GM18507 (cell line): ENCODE data around the gene PYDC2.

ENCODE experiments used
- DNase-seq: peaks from one replicate; pipeline ENCODE4 v3.0.0; 2011; ENCODE audit warnings: low read depth; ENCODE audit not compliant: insufficient read length; ENCODE audit errors: extremely low spot score
- FAIRE-seq: peaks from 2 replicates; lab custom pipeline; 2011; peaks lifted over from hg19 to GRCh38; lab: Jason Lieb, UNC

The PYDC2 gene

DNA sequence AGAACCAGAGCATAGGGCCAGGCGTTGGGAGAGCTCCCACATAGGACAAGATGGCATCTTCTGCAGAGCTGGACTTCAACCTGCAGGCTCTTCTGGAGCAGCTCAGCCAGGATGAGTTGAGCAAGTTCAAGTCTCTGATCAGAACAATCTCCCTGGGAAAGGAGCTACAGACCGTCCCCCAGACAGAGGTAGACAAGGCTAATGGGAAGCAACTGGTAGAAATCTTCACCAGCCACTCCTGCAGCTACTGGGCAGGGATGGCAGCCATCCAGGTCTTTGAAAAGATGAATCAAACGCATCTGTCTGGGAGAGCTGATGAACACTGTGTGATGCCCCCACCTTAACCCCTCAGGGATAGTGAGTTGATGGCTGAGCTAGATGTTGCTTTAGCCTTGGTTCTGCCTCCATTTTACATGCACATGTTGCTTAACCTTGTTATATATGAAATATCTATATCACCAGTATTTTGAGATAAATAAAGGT lies at the start of gene PYDC2:
Gene PYDC2 (plus strand): TSS at position 51 of the 483 bp plus-strand sequence. CDS start 0 bp downstream, at position 51.
- DNase-seq (no peak), FAIRE-seq (no peak)

DNA sequence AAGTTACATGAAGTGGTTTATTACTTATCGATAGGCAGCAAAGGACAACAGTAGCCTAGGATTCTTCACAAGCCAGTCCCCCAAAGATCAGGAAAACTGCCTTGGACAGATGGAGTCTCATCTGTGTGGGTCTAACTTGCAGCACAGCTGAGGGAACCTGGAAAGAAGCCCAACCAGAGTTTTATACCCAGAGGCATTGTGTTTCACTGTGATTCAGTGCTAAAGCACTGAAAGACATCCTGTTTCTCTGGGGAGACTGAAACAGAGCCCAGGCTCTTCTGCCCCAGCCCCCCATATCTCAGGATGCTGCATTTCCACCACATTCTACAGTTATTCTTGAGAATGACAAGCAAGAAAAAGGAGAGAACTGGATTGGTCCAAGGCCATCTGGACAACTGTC lies 48.2 kb upstream of the PYDC2 start:
- DNase-seq (no peak), FAIRE-seq (no peak)

DNA sequence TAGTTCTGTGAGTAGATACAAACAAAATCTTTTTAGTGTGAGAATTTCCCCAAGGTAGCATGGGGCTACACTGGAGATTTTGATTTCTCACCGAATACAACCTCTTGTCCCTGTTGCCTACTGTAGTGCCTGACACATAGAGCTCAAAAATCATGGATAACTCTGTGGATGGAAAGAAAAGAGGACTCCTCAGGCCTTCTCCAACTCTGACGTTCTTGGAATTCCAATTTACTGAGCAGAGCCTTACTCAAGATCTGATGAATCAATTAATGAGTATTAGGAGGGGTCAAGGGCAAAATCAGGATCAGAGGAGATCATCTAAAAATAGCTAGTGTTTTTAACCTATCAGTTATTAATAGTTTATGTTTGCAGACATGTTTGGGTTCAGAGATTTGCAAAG lies 46.7 kb upstream of the PYDC2 start:
- FAIRE-seq (no peak), DNase-seq (no peak)

DNA sequence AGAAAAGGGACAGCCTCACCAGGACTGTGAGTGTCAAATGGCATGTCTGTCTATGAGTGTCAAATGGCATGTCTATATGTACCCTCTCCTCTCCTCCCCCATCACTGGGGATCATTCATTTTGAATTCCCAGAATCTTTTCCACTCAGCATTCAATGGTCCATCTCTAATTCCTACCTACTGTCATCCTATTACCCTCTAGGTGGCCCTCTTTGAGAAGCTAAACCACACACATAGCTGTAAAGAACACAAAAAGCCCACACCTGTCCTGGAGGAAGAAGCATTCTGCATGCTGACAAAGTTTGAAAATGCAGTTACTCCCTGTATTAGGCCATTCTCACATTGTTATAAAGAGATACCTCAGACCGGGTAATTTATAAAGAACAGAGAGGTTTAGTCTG lies 46.2 kb upstream of the PYDC2 start:
- FAIRE-seq (no peak), DNase-seq (no peak)

DNA sequence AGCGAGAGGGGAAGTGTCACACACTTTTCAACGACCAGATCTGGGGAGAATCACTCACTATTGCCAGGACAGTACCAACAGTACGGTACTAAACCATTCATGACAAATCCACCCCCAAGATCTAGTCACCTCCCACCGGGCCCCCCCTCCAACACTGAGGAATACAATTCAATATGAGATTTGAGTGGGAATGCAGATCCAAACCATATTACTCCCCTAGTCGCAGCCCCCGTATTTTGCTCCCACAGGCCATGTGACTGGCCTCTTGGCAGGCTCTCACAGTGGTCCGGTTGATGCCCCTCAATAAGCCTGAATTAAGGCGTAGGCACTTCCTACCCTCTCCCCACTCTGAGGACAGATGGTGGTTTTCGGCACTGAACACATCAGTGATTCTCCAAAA lies 45.4 kb upstream of the PYDC2 start:
- DNase-seq (no peak), FAIRE-seq (no peak)

DNA sequence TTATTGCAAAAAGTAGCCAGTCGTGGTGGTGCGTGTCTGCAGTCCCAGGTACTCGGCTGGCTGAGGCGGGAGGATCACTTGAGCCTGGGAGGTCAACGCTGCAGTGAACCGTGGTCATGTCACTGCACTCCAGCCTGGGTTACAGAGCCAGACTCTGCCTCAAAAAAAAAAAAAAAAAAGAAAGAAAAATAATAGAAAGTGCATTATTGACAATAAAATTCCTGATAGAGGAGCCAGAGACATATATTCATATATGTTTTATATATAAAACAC lies 43.6 kb upstream of the PYDC2 start:
- FAIRE-seq = no peak
- DNase-seq = no peak

DNA sequence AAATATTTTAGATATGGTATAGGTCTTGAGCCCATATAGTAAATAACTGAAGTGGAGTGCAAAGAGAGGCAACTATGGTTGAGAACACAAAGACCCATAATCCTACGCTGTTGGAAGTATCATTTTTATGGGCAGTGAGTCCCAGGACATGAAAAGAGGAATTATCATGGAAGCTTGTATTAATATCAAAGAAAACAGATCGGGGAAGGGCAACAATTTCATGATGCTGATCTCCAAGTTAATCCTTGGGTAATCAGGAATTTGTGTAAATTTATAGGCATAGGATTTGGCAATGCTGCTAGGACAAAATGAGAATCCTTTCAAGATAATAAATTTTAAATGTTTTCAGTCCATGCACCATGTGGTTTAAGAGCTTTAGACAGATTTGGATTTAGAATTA lies 40.2 kb upstream of the PYDC2 start:
- DNase-seq (no peak), FAIRE-seq (no peak)

DNA sequence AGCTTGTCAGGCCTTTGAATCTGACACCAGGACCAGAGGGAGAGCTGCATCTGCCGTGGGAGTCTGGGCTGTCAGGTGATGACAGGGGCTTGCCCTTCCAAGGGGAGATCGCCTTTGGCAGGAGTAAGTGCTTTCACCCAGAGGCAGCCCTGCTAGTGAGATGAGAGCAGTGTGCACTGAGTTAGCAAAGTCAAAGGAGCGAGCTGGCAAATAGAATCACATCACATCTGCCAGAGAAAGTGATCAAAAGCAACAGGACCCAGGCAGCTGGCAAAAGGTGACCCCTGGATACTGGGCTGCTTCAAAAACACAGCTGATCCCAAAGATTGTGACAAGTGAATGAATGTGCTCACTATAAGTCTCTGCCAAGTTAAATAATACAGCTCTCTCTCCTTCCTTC lies 36.1 kb upstream of the PYDC2 start:
- no peak for DNase-seq
- FAIRE-seq = no peak

DNA sequence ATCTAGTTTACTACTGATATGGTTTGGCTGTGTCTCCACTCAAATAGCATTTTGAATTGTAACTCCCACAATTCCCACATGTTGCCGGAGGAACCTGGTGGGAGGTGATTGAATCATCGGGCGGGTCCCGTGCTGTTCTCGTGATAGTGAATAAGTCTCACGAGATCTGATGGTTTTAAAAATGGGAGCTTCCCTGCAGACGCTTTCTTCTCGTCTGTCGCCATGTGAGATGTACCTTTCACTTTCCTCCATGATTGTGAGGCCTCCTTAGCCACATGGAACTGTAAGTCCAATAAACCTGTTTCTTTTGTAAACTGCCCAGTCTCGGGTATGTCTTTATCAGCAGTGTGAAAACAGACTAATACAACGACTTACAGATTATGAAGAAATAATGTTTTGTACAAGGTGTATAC lies 35.6 kb upstream of the PYDC2 start:
- DNase-seq = no peak
- no peak for FAIRE-seq

DNA sequence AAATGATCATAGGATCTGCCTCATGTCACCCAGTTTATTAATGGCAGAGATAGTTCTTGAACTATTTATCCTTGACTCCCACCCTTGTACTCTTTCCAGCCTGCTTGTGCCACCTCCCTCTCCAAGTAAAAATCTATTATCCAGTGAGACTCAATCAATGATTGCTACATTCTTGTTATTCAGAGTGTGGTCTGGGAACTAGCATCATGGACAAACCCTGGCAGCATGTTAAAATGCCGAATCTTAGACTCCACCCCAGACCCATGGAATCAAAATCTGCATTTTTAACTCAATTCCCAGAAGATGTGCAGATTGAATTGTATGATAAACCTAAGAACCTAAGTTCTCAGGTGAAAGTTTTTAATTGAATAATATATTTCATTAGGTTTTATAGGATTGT lies 34.7 kb upstream of the PYDC2 start:
- DNase-seq (no peak), FAIRE-seq (no peak)

DNA sequence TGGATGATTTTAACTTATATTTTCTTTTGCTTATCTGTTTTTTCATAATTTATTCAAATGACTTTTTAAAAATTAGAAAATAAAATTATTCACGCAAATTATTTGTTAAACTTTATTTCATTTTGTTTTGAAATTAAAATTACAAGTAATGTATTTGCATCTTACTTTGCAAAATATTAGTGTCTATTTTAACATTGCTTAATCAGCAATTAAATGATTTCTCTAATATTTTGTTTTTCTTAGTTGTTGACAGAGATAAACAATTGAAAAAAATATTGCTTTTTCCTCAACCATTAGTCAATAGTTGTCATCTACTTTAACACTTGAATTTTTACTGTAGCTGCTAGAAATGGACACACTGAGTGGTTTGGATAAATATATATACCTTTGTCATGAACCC lies 32.8 kb upstream of the PYDC2 start:
- DNase-seq (no peak), FAIRE-seq (no peak)

DNA sequence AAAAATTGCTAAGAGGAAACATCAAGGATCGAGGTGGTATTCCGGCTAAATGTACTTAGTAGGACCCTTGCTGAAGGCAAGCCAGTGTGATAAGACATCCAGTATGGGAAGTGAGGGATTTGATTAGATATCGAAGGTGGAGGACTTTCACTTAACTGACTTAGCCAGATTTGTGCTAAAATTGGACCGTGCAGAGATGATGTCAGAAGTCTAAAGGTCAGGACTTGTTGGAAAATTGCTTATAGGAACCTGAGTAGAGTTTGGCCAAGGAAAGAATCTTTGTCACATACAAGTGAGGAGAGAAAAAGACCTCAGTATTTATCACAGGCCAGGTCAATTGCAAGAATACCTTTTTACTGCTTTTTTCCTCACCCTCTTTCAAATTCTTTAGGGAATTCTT lies 30.9 kb upstream of the PYDC2 start:
- no peak for DNase-seq
- FAIRE-seq = no peak

DNA sequence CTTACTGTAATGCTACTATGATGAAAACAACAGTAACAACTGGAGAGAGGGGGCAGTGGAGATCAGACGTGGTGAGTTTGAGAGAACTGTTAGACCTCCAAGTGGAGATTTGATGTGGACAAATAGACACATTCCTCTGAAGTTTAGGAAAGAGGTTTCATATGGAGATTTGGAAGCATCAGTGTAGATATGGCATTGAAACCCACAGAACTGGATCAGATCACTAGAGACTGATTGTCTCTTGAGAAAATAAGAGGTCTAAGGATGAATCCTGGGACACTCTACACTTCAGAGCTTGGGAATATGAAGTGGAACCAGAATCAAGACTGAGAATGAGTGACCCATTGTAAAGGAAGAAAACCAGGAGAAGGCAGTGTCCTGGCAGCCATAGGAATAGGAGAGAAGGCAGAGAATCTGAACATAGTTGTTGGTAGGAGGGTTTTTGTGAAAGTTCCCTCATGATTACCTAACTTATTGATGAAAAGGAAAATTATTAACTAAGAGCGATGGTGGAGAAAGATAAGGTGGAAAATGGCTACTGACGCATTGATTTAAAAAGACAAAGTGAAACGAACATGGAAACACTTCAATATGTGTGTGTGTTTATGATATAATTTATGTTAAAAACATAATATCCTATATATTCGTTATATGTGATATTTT lies 29.7 kb upstream of the PYDC2 start:
- DNase-seq = no peak
- FAIRE-seq = no peak

DNA sequence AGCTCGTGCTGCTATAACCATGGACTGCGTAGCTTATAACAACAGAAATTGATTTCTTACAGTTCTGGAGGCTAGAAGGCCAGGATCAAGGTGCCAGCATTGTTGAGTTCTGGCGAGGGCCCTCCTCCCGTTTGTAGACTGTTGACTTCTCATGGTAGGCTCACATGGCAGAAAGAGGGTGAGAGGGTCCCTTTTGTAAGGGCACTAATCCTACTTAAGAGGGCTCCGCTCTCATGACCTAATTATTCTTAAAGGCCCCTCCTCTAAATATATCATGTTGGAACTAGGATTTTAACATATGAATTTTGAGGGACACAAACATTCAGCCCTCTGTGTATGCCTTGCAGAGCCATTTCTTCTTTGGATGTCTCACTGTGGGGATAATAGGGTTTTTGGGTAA lies 28.8 kb upstream of the PYDC2 start:
- no peak for FAIRE-seq
- no peak for DNase-seq

DNA sequence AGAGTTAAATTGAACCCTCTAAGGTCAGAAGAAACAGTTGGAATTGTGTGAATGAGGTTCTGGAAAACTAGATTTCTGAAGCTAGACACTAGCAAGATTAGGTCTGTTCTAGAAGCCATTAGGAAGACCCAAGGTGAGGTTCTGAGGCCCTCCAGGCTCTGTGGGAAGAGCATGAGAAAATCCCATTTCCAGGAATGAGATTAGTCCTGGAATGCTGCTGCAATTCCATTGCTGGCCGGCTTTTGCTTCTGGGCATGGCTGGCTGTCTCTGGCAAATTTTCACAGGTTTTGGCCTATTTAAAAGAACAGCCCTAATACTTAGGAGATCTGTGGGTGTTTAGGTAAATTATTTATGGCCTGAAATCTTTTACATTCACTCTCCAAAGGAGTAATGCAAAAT lies 26.9 kb upstream of the PYDC2 start:
- DNase-seq = no peak
- FAIRE-seq = no peak

DNA sequence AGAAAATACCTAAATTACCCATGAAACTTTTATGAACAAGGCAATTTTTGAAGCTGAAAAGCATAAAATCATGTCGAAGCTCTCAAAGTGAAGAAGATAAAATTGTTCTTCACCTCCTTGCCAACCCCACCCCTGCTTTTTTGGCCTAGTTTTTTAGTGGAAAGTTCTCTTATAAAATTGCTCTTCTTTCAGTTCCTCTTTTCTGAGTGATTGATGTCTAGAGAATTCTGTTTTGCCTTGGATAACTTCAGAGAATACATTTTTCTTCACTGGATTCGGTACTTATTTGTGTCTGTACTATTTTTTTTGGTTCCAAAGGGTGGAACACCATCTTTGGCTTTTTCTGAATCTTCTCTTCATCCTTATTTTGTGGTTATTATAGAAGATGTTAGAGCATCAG lies 25.0 kb upstream of the PYDC2 start:
- DNase-seq (no peak), FAIRE-seq (no peak)

DNA sequence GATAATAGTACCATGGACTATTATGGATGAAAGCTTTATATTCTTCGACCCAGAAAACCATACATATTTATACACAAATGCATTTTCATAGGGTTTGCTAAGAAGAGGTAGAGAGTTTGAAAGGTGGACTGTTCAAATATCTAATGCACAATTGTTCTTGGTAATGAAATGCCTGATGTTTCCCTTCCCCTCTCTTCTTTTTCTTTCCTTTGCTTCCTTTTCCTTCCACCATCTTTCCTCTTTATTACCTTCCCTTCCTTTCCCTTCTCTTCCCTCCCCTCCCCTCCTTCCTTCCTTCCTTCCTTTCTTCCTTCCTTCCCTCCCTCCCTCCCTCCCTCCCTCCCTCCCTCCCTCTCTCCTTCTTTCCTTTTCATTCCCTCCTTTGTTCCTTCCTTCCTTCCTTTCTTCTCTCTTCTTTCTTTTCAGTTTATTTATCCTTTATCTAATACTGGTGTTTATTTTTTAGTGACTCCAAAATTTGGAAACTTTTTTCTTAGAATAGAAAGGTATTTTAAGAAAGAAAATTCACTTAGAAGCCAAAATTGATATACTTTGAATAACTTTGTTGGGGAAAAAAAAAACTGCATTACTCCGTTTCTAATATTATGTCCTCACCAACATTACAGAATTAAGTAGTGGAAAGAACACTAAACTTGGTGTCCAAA lies 22.7 kb upstream of the PYDC2 start:
- DNase-seq (no peak), FAIRE-seq (no peak)

DNA sequence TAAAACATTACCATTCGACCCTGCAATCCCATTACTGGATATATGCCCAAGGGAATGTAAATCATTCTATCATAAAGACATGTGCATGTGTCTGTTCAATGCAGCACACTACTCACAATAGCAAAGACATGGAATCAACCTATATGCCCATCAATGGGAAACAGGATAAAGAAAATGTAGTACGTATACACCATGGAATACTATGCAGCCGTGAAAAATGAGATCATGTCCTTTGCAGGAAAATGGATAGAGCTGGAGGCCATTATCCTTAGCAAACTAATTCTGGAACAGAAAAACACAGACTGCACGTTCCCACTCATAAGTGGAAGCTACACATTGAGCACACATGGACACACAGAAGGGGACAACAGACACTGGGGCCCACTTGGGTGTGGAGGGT lies 20.4 kb upstream of the PYDC2 start:
- DNase-seq (no peak), FAIRE-seq (no peak)

DNA sequence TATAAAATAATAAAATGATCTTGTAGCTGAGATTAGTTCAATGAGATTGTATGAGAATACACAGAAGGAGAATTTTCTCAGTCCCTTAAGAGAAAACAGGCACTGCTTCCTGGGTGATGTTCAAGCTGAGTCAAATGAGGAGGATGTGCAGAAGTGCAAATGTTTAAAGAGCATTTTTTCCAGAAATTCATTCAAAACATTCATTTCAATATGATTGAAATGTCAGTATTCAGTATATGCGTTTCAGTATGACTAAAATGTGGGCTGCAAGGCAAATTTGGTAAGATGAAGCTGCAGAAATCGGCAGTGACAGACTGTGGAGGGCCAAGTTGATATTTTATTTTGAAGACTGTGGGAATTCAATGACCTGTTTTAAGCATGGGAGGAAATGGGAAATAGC lies 19.3 kb upstream of the PYDC2 start:
- DNase-seq = no peak
- no peak for FAIRE-seq

DNA sequence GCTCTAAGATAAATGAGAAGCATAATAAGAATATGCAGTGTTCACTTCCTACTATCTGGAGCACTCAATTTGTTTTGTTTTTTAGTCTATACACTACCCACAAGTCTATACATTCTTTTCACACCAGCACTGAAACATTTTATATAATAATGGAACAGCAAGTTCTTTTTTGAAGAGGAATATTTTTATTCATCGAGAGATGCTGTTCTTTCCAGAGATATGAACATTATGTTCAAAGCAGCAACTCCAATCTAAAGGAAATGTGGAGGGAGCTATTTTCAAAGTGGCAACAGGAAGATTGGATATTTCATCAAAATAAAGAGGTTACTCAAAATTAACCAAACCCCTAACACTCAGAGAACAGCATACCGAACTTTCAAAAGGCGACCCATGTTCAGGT lies 16.4 kb upstream of the PYDC2 start:
- FAIRE-seq = no peak
- DNase-seq = no peak

DNA sequence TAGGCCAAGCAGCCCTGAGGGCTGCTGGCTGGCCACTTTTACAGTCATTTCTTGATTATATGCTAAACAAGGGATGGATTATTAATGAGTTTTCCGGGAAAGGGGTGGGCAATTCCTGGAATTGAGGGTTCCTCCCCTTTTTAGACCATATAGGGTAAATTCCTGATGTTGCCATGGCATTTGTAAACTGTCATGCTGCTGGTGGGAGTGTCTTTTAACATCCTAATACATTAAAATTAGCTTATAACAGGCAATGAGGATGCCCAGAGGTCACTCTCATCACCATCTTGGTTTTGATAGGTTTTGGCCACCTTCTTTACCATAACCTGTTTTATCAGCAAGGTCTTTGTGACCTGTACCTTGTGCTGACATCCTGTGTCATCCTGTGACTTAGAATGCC lies 11.7 kb upstream of the PYDC2 start:
- FAIRE-seq (no peak), DNase-seq (no peak)
